ENCODE measurements around the gene IGSF9.
A peak's percentile ranks its signal among the peaks of the same experiment; 100 is the strongest.

The IGSF9 gene

GRCh38 chr1:159935305-159935704 lies 10.1 kb downstream of the IGSF9 start:
- in situ Hi-C loops (cut with HindIII; ENCODE audit: low sequenced_read_pairs): no loop called here
- no peak for TF ChIP-seq CTCF (IDR thresholded peaks at IDR 0.05; ENCODE audit: low read depth, low read length)
- no peak for DNase-seq (ENCODE audit: low read depth, low spot score)
- H3K4me3 ChIP-seq (ENCODE audit: low read depth, low read length): no peak overlapping the region

- no peak overlapping the region for H3K4me3 ChIP-seq (ENCODE audit: low read depth, low read length)
- in situ Hi-C loops (cut with HindIII; ENCODE audit: low sequenced_read_pairs): no loop called here
- no peak for TF ChIP-seq CTCF (IDR thresholded peaks at IDR 0.05; ENCODE audit: low read depth, low read length)
- no peak for DNase-seq (ENCODE audit: low read depth, low spot score)
Observed at GRCh38 chr1:159934136-159935039, 11.0 kb downstream of the IGSF9 start.

- in situ Hi-C loops (cut with HindIII; ENCODE audit: low sequenced_read_pairs): no loop called here
- H3K4me3 ChIP-seq (ENCODE audit: low read depth, low read length): no peak overlapping the region
- no peak for DNase-seq (ENCODE audit: low read depth, low spot score)
- TF ChIP-seq CTCF (IDR thresholded peaks at IDR 0.05; ENCODE audit: low read depth, low read length): no peak
Observed at GRCh38 chr1:159933347-159933746, 12.1 kb downstream of the IGSF9 start.

- in situ Hi-C loops (cut with HindIII; ENCODE audit: low sequenced_read_pairs): no loop called here
- peak; percentile 24 for TF ChIP-seq CTCF (IDR thresholded peaks at IDR 0.05; ENCODE audit: low read depth, low read length)
- H3K4me3 ChIP-seq (ENCODE audit: low read depth, low read length): no peak overlapping the region
- DNase-seq (ENCODE audit: low read depth, low spot score): peak; percentile 46
Observed at GRCh38 chr1:159932296-159933285, 12.8 kb downstream of the IGSF9 start.

- TF ChIP-seq CTCF (IDR thresholded peaks at IDR 0.05; ENCODE audit: low read depth, low read length): no peak
- H3K4me3 ChIP-seq (ENCODE audit: low read depth, low read length): no peak overlapping the region
- in situ Hi-C loops (cut with HindIII; ENCODE audit: low sequenced_read_pairs): no loop called here
- no peak for DNase-seq (ENCODE audit: low read depth, low spot score)
Observed at GRCh38 chr1:159931795-159932173, 13.6 kb downstream of the IGSF9 start.

GRCh38 chr1:159931101-159931794 lies 14.2 kb downstream of the IGSF9 start:
- DNase-seq (ENCODE audit: low read depth, low spot score): no peak
- in situ Hi-C loops (cut with HindIII; ENCODE audit: low sequenced_read_pairs): no loop called here
- H3K4me3 ChIP-seq (ENCODE audit: low read depth, low read length): no peak overlapping the region
- no peak for TF ChIP-seq CTCF (IDR thresholded peaks at IDR 0.05; ENCODE audit: low read depth, low read length)
